GM12891 (cell line): ENCODE measurements around the gene CA9.

ENCODE experiments used
- PAX5 ChIP-seq: IDR thresholded peaks from 2 replicates; pipeline ENCODE4 v1.6.1; 2011; ENCODE audit warnings: low read length, moderate library complexity, mild to moderate bottlenecking; ENCODE audit not compliant: insufficient read depth, severe bottlenecking
- POLR2A ChIP-seq: IDR thresholded peaks from 2 replicates; pipeline ENCODE4 v1.6.1; 2011; ENCODE audit warnings: low read depth, low read length, control low read depth
- TAF1 ChIP-seq: IDR thresholded peaks from 2 replicates; pipeline ENCODE4 v1.6.1; 2011; ENCODE audit warnings: low read depth, low read length, control low read depth

DNA sequence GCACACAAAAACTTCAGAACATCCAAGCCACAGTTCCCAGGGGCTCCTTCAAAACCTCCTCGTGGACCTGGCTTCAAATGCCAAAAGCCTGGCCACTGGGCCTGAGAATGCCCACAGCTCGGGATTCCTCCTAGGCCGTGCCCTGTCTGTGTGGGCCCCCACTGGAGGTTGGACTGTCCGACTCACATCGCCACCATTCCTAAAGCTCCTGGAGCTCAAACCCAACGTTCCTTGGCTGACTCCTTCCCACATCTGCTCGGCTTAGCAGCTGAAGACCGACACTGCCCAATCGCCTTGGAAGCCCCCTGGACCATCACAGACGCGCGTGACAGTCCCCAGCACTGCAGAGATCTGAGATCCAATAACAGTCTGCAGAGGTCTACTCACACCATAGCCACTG, 30.7 kb upstream of the CA9 start:
- TF ChIP-seq POLR2A, result no peak
- TF ChIP-seq TAF1, result no peak
- TF ChIP-seq PAX5, result no peak
